ENCODE results near the gene GALNT18.

DNA sequence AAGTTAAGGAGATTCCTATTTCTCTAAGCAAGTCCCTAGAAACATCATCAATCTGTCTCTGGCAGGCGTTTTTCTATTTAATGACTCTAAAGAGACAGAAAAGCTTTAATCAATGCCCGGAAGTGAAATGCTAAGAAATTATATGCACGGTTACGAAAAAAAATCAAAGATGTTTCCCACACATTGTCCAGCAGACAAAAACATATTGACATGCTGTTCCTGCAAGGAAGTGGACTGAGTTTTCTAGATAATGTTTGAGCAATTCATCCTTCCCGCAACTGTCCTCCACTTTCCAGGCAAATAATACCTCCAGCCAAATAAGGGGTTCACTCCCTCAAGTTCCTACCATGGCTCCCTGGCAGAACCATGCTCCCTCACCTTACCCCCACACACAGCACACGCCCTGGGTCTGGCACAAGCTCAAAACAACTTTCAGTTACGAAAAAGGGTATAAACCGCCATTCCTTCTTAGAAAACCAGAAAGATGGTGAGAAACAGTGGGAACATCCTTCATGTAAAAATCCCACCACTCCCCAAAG lies 29.6 kb downstream of the GALNT18 start:
- TF ChIP-seq HNF4G (IDR thresholded peaks at IDR 0.05) (no peak), FOXA1 (IDR thresholded peaks at IDR 0.05) (no peak), MAX (IDR thresholded peaks at IDR 0.05) (no peak), GABPA (IDR thresholded peaks at IDR 0.05 in 1 of 2, conservative IDR thresholded peaks at IDR 0.05 in 1 of 2) (no peak), JUND (IDR thresholded peaks at IDR 0.05) (no peak), YY1 (IDR thresholded peaks at IDR 0.05) (no peak), RAD21 (IDR thresholded peaks at IDR 0.05) (no peak), EGR1 (IDR thresholded peaks at IDR 0.05; ENCODE audit: low read depth in 2 of 2) (no peak), SP1 (IDR thresholded peaks at IDR 0.05) (no peak)
- TF ChIP-seq, protein P1, sequence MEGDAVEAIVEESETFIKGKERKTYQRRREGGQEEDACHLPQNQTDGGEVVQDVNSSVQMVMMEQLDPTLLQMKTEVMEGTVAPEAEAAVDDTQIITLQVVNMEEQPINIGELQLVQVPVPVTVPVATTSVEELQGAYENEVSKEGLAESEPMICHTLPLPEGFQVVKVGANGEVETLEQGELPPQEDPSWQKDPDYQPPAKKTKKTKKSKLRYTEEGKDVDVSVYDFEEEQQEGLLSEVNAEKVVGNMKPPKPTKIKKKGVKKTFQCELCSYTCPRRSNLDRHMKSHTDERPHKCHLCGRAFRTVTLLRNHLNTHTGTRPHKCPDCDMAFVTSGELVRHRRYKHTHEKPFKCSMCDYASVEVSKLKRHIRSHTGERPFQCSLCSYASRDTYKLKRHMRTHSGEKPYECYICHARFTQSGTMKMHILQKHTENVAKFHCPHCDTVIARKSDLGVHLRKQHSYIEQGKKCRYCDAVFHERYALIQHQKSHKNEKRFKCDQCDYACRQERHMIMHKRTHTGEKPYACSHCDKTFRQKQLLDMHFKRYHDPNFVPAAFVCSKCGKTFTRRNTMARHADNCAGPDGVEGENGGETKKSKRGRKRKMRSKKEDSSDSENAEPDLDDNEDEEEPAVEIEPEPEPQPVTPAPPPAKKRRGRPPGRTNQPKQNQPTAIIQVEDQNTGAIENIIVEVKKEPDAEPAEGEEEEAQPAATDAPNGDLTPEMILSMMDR (IDR thresholded peaks at IDR 0.05; ENCODE audit: low read depth, low read length, missing input control): no peak
- TF ChIP-seq, protein P2, sequence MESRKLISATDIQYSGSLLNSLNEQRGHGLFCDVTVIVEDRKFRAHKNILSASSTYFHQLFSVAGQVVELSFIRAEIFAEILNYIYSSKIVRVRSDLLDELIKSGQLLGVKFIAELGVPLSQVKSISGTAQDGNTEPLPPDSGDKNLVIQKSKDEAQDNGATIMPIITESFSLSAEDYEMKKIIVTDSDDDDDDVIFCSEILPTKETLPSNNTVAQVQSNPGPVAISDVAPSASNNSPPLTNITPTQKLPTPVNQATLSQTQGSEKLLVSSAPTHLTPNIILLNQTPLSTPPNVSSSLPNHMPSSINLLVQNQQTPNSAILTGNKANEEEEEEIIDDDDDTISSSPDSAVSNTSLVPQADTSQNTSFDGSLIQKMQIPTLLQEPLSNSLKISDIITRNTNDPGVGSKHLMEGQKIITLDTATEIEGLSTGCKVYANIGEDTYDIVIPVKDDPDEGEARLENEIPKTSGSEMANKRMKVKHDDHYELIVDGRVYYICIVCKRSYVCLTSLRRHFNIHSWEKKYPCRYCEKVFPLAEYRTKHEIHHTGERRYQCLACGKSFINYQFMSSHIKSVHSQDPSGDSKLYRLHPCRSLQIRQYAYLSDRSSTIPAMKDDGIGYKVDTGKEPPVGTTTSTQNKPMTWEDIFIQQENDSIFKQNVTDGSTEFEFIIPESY (IDR thresholded peaks at IDR 0.05): no peak
- TF ChIP-seq, protein P3, sequence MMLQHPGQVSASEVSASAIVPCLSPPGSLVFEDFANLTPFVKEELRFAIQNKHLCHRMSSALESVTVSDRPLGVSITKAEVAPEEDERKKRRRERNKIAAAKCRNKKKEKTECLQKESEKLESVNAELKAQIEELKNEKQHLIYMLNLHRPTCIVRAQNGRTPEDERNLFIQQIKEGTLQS (IDR thresholded peaks at IDR 0.05): no peak
- TF ChIP-seq, protein P4, sequence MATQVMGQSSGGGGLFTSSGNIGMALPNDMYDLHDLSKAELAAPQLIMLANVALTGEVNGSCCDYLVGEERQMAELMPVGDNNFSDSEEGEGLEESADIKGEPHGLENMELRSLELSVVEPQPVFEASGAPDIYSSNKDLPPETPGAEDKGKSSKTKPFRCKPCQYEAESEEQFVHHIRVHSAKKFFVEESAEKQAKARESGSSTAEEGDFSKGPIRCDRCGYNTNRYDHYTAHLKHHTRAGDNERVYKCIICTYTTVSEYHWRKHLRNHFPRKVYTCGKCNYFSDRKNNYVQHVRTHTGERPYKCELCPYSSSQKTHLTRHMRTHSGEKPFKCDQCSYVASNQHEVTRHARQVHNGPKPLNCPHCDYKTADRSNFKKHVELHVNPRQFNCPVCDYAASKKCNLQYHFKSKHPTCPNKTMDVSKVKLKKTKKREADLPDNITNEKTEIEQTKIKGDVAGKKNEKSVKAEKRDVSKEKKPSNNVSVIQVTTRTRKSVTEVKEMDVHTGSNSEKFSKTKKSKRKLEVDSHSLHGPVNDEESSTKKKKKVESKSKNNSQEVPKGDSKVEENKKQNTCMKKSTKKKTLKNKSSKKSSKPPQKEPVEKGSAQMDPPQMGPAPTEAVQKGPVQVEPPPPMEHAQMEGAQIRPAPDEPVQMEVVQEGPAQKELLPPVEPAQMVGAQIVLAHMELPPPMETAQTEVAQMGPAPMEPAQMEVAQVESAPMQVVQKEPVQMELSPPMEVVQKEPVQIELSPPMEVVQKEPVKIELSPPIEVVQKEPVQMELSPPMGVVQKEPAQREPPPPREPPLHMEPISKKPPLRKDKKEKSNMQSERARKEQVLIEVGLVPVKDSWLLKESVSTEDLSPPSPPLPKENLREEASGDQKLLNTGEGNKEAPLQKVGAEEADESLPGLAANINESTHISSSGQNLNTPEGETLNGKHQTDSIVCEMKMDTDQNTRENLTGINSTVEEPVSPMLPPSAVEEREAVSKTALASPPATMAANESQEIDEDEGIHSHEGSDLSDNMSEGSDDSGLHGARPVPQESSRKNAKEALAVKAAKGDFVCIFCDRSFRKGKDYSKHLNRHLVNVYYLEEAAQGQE (IDR thresholded peaks at IDR 0.05): no peak

Measured in liver (tissue), 3 donors.